AG10803 (cell line): ENCODE measurements around the gene LDHA.
"Not testable (repeated sequence)": the region's sequence is repeated elsewhere in the genome, so short reads cannot be mapped to it uniquely, and the experiment has no call there.

Source experiments
- DNase-seq: peaks from one replicate; pipeline ENCODE4 v3.0.0; 2010; ENCODE audit warnings: low read depth
- H3K4me3 ChIP-seq: 2 replicates; pipeline ENCODE4 v1.5.1; 2011; ENCODE audit warnings: mild to moderate bottlenecking, low read length, control low read depth
- TF ChIP-seq, protein P1 (sequence below): conservative IDR thresholded peaks from 2 replicates; pipeline ENCODE4 v1.5.1; 2011; ENCODE audit warnings: mild to moderate bottlenecking, low read length, control low read depth, inconsistent platforms

Gene LDHA

DNA sequence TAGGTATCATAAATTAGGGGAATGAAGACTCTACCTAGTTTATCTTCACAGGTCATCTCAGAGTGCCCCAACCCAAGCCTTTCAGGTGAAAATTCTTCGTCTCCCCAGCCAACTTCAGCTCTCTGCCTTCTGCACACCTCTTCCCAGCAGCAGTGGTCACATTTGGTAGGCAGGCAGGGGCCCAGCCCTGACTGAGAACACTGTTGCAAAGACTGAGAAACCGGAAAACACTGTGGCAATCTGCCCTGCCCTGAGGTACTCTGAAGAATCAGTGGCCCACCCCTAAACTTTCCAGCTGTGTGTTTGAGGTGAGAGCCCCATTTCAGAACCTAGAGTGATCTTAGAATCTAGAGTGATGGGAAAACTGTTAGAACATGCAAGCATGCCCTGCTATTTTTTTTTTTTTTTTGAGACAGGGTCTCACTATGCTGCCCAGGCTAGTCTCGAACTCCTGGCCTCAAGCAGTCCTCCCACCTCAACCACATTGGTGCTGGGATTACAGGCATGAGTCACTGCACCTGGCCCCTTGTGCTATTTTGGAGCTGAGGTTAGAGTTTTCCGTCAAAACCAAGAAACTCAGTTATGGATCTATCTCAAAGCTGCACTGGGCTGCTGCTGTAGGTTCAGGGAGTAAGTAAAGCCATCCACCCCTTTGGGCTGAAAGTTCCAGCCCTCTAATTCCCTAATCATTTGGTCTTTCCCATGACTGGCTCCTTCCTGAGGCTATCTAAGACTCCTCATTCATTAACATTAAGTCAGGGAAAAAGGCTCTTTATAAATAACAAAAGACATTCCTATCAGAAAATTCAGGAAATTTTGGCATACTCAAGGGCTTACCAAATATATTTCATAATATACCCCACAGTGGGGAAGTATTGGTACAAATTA lies 1.7 kb upstream of the LDHA start:
- no peak overlapping the region for H3K4me3 ChIP-seq
- DNase-seq = peak; percentile 29
- TF ChIP-seq, protein P1, sequence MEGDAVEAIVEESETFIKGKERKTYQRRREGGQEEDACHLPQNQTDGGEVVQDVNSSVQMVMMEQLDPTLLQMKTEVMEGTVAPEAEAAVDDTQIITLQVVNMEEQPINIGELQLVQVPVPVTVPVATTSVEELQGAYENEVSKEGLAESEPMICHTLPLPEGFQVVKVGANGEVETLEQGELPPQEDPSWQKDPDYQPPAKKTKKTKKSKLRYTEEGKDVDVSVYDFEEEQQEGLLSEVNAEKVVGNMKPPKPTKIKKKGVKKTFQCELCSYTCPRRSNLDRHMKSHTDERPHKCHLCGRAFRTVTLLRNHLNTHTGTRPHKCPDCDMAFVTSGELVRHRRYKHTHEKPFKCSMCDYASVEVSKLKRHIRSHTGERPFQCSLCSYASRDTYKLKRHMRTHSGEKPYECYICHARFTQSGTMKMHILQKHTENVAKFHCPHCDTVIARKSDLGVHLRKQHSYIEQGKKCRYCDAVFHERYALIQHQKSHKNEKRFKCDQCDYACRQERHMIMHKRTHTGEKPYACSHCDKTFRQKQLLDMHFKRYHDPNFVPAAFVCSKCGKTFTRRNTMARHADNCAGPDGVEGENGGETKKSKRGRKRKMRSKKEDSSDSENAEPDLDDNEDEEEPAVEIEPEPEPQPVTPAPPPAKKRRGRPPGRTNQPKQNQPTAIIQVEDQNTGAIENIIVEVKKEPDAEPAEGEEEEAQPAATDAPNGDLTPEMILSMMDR = no peak

GRCh38 chr11:18393581-18394274 lies 635 bp upstream of the LDHA start:
- H3K4me3 ChIP-seq = peak overlapping the region; percentile 53

GRCh38 chr11:18394928-18395734 lies 768 bp downstream of the LDHA start:
- no peak for DNase-seq
- TF ChIP-seq, protein P1 = no peak
- H3K4me3 ChIP-seq = peak overlapping the region; percentile 100

More at GRCh38 chr11:18393581-18394274, 635 bp upstream of the LDHA start:
- TF ChIP-seq, protein P1 = no peak
- no peak for DNase-seq

GRCh38 chr11:18395735-18396504 lies 1.6 kb downstream of the LDHA start:
- peak overlapping the region; percentile 100 for H3K4me3 ChIP-seq
- TF ChIP-seq, protein P1 = no peak
- DNase-seq = peak; percentile 99

DNA sequence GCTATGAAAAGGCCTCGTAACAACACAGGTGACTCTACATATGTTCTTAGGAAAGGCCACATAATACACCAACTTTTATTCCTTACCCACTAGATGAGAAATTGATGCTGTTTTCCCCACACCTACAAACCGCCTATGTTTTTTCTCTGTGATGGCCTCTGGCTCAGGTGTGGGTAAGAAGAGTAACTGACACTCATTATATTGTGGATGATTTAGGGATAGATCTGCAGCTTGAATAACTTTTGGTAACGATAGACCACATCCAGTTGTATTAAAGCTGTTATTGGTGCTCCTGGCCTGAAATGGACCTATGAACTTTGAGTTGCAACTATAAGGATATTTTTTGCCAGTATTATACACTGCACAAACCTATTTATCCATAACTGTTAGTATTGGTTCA lies 3.6 kb downstream of the LDHA start:
- no peak for DNase-seq
- TF ChIP-seq, protein P1 = no peak
- no peak overlapping the region for H3K4me3 ChIP-seq

GRCh38 chr11:18401077-18401476 lies 6.7 kb downstream of the LDHA start:
- not testable (repeated sequence) for DNase-seq, H3K4me3 ChIP-seq
